HG03439 (cell line): Measurements from ENCODE around the gene DCST1.

Experiments used
- ATAC-seq: cut with Tn5 transposase; IDR thresholded peaks from one replicate; pipeline ENCODE4 v1.9.1; 2021; ENCODE audit warnings: mild to moderate bottlenecking, moderate library complexity; ENCODE audit not compliant: unreplicated experiment

Gene DCST1

GRCh38 chr1:155030899-155031298 lies 2.7 kb upstream of the DCST1 start:
- no peak for ATAC-seq

- no peak for ATAC-seq
These were observed 738 bp upstream of the DCST1 start for GRCh38 chr1:155032886-155033285.

- ATAC-seq = no peak
These were observed 939 bp downstream of the DCST1 start for GRCh38 chr1:155034318-155035208.

- ATAC-seq = no peak
These were observed 2.3 kb downstream of the DCST1 start for GRCh38 chr1:155035936-155036335.

- ATAC-seq = no peak
These were observed 3.4 kb downstream of the DCST1 start for GRCh38 chr1:155037043-155037442.

GRCh38 chr1:155037851-155038441 lies 4.3 kb downstream of the DCST1 start:
- no peak for ATAC-seq

GRCh38 chr1:155038602-155039307 lies 5.1 kb downstream of the DCST1 start:
- ATAC-seq = no peak

GRCh38 chr1:155039308-155039669 lies 5.7 kb downstream of the DCST1 start:
- no peak for ATAC-seq

GRCh38 chr1:155040358-155041093 lies 6.9 kb downstream of the DCST1 start:
- no peak for ATAC-seq

- no peak for ATAC-seq
These were observed 9.2 kb downstream of the DCST1 start for GRCh38 chr1:155042789-155043188.

- ATAC-seq = no peak
These were observed 9.7 kb downstream of the DCST1 start for GRCh38 chr1:155043301-155043702.

- ATAC-seq = no peak
These were observed 10.2 kb downstream of the DCST1 start for GRCh38 chr1:155043793-155044192.

GRCh38 chr1:155044365-155044764 lies 10.7 kb downstream of the DCST1 start:
- no peak for ATAC-seq

GRCh38 chr1:155044812-155045657 lies 11.4 kb downstream of the DCST1 start:
- ATAC-seq = no peak

GRCh38 chr1:155048449-155049334 lies 15.1 kb downstream of the DCST1 start:
- no peak for ATAC-seq

GRCh38 chr1:155049651-155050559 lies 16.3 kb downstream of the DCST1 start:
- ATAC-seq = no peak

- peak; percentile 66 for ATAC-seq
These were observed 17.1 kb downstream of the DCST1 start, which contains the start of gene ADAM15 for GRCh38 chr1:155050560-155051341. Gene ADAM15, plus strand, starts transcription at chr1:155051316. Its CDS starts 71 bp downstream, at chr1:155051387.
